Hepatocyte (in vitro differentiated cells): ENCODE measurements around the gene RTP3.
"Not testable (repeated sequence)": the region's sequence is repeated elsewhere in the genome, so short reads cannot be mapped to it uniquely, and the experiment has no call there.

ENCODE experiments used
- CTCF ChIP-seq: fragments of 200-600 bp; sonication (generic); IDR thresholded peaks from 2 replicates; pipeline ENCODE4 v1.5.1; 2016; ENCODE audit warnings: antibody characterized with exemption, mild to moderate bottlenecking; ENCODE audit not compliant: poor library complexity
- EZH2 ChIP-seq: fragments of 200-600 bp; sonication (generic); IDR thresholded peaks from 2 replicates; pipeline ENCODE4 v1.6.1; 2016; ENCODE audit warnings: antibody characterized with exemption, mild to moderate bottlenecking, borderline replicate concordance
- EZH2phosphoT487 ChIP-seq: fragments of 200-600 bp; sonication (generic); IDR thresholded peaks from one replicate; pipeline ENCODE4 v1.6.1; 2018; ENCODE audit warnings: antibody characterized with exemption, mild to moderate bottlenecking, low read depth, moderate library complexity; ENCODE audit not compliant: unreplicated experiment, severe bottlenecking

- not testable (repeated sequence) for TF ChIP-seq CTCF, EZH2, EZH2phosphoT487
These were observed 40.6 kb downstream of the RTP3 start for GRCh38 chr3:46538425-46538802.
